Activated CD8-positive, alpha-beta T cell treated with anti-CD3 and anti-CD28 coated beads for 36 hours (primary cell): ENCODE data around the gene CDK5RAP3. TPM values are rescaled to one million over a fixed set of nuclear protein-coding genes. Genes with fewer than 3 reads are reported as not detected.

Experiments
- ATAC-seq: fragments of 200-7000 bp; cut with Tn5 transposase; one replicate; pipeline ENCODE4 v1.10.0; 2021; ENCODE audit warnings: mild to moderate bottlenecking, moderate library complexity
- CTCF ChIA-PET: fragments of 350-600 bp; sonication (Branson Sonifier 250); formaldehyde crosslinking; loops from one replicate; lab custom pipeline; 2021; ENCODE audit warnings: antibody characterized with exemption; lab: Charles Lee
- POLR2A ChIA-PET: fragments of 350-600 bp; sonication (Branson Sonifier 250); formaldehyde crosslinking; loops from one replicate; lab custom pipeline; 2021; ENCODE audit warnings: antibody characterized with exemption; lab: Charles Lee
- DNase-seq: peaks from one replicate; pipeline ENCODE4 v3.0.0-alpha.2; 2020
- H3K27ac Mint-ChIP-seq: one replicate; pipeline ENCODE4 v1.8.0; 2021; ENCODE audit warnings: mild to moderate bottlenecking, mixed read lengths
- H3K27me3 Mint-ChIP-seq: one replicate; pipeline ENCODE4 v1.8.0; 2021; ENCODE audit warnings: mixed read lengths
- H3K36me3 Mint-ChIP-seq: one replicate; pipeline ENCODE4 v1.8.0; 2021; ENCODE audit warnings: low read depth, mixed read lengths
- H3K4me1 Mint-ChIP-seq: one replicate; pipeline ENCODE4 v1.8.0; 2021; ENCODE audit warnings: low read depth, mixed read lengths
- H3K4me3 Mint-ChIP-seq: one replicate; pipeline ENCODE4 v1.8.0; 2021; ENCODE audit warnings: mild to moderate bottlenecking, moderate library complexity, mixed read lengths
- H3K9me3 Mint-ChIP-seq: one replicate; pipeline ENCODE4 v1.8.0; 2021; ENCODE audit warnings: mixed read lengths
- CTCF ChIP-seq: fragments of 200-600 bp; IDR thresholded peaks from one replicate; pipeline ENCODE4 v1.8.0; 2022; ENCODE audit warnings: antibody characterized with exemption, mild to moderate bottlenecking
- intact Hi-C: fragments of 100-400 bp; cut with micrococcal nuclease; formaldehyde crosslinking; loops from one replicate; pipeline ENCODE4 v1.10.0; 2022
- total RNA-seq, 2 experiments: library from RNA; stranded (reverse); gene quantifications; one replicate each; pipeline ENCODE4 v1.2.3, GENCODE V29; 2021

Gene CDK5RAP3
- total RNA-seq, 2 experiments from 2014 or later: 161 to 171 TPM

GRCh38 chr17:48021934-48022333 is 51.0 kb downstream of the CDK5RAP3 start:
- H3K27ac Mint-ChIP-seq: no peak overlapping the region
- peaks cover 25% of the 10 kb centered on the region for H3K27me3 Mint-ChIP-seq
- no peak for TF ChIP-seq CTCF
- ChIA-PET POLR2A (no interaction called here), CTCF (interaction anchor here (1.3 to 1.8 kb wide), 2 partner anchors 77 to 181 kb away, joined by 3 to 6 read pairs; partner anchors contain the start of gene SCRN2)
- H3K4me3 Mint-ChIP-seq: no peak overlapping the region
- H3K4me1 Mint-ChIP-seq: peaks cover 33% of the 10 kb centered on the region
- DNase-seq: no peak
- H3K36me3 Mint-ChIP-seq: no peaks in the 10 kb centered on the region
- H3K9me3 Mint-ChIP-seq: no peaks in the 10 kb centered on the region
- ATAC-seq: no peak
- intact Hi-C loops: no loop called here

- Mint-ChIP-seq H3K9me3 (no peaks in the 10 kb centered on the region), H3K27ac (no peak overlapping the region), H3K4me1 (peaks cover 28% of the 10 kb centered on the region), H3K27me3 (peaks cover 27% of the 10 kb centered on the region), H3K4me3 (peak overlapping the region; percentile 15), H3K36me3 (no peaks in the 10 kb centered on the region)
- TF ChIP-seq CTCF: no peak
- CTCF ChIA-PET: no interaction called here
- no peak for ATAC-seq
- intact Hi-C loops: no loop called here
- DNase-seq: no peak
- POLR2A ChIA-PET: no interaction called here
These were observed 52.0 kb downstream of the CDK5RAP3 start for GRCh38 chr17:48022901-48023300.

- Mint-ChIP-seq H3K27ac (no peak overlapping the region), H3K27me3 (peaks cover 31% of the 10 kb centered on the region), H3K4me3 (peak overlapping the region; percentile 65), H3K9me3 (no peaks in the 10 kb centered on the region), H3K36me3 (no peaks in the 10 kb centered on the region), H3K4me1 (peaks cover 28% of the 10 kb centered on the region)
- DNase-seq (peak; percentile 73), ATAC-seq (peak; percentile 5)
- peak; percentile 28 for TF ChIP-seq CTCF
- intact Hi-C loops: no loop called here
- POLR2A ChIA-PET: no interaction called here
- CTCF ChIA-PET: no interaction called here
These were observed 52.7 kb downstream of the CDK5RAP3 start for GRCh38 chr17:48023400-48024148.

- ATAC-seq: peak; percentile 5
- intact Hi-C loops: no loop called here
- peaks cover 28% of the 10 kb centered on the region for H3K4me1 Mint-ChIP-seq
- no peaks in the 10 kb centered on the region for H3K36me3 Mint-ChIP-seq
- DNase-seq: peak; percentile 67
- H3K27ac Mint-ChIP-seq: no peak overlapping the region
- peaks cover 31% of the 10 kb centered on the region for H3K27me3 Mint-ChIP-seq
- CTCF ChIA-PET: interaction anchor here (0.9 to 7.3 kb wide), 17 partner anchors 10 to 284 kb away, joined by 3 to 283 read pairs (median 15); partner anchors contain the start of genes COPZ2, NFE2L1 and SNX11
- POLR2A ChIA-PET: no interaction called here
- TF ChIP-seq CTCF: no peak
- H3K4me3 Mint-ChIP-seq: peak overlapping the region; percentile 79
- no peaks in the 10 kb centered on the region for H3K9me3 Mint-ChIP-seq
These were observed 53.5 kb downstream of the CDK5RAP3 start for GRCh38 chr17:48024149-48025039.
